ENCODE measurements around the gene SFXN2.

- TF ChIP-seq CTCF (conservative IDR thresholded peaks at IDR 0.05; ENCODE audit: low read depth in 2 of 2) (no peak), EZH2phosphoT487 (IDR thresholded peaks at IDR 0.05; ENCODE audit: unreplicated experiment) (no peak), REST (IDR thresholded peaks at IDR 0.05; ENCODE audit: unreplicated experiment) (no peak)
Measured at GRCh38 chr10:102759497-102760210, 45.2 kb downstream of the SFXN2 start.

Data from GM23338 (cell line).